Neural progenitor cell (in vitro differentiated cells): ENCODE data around the gene ZNF197.

ENCODE experiments used
- EZH2 ChIP-seq: fragments of 200-600 bp; sonication (generic); IDR thresholded peaks from 2 replicates; pipeline ENCODE4 v1.6.1; 2017; ENCODE audit warnings: antibody characterized with exemption, mild to moderate bottlenecking, moderate library complexity
- TF ChIP-seq, protein P1 (sequence below): fragments of 200-600 bp; sonication (generic); IDR thresholded peaks from 2 replicates; pipeline ENCODE4 v1.5.1; 2017; ENCODE audit warnings: antibody characterized with exemption, mild to moderate bottlenecking

DNA sequence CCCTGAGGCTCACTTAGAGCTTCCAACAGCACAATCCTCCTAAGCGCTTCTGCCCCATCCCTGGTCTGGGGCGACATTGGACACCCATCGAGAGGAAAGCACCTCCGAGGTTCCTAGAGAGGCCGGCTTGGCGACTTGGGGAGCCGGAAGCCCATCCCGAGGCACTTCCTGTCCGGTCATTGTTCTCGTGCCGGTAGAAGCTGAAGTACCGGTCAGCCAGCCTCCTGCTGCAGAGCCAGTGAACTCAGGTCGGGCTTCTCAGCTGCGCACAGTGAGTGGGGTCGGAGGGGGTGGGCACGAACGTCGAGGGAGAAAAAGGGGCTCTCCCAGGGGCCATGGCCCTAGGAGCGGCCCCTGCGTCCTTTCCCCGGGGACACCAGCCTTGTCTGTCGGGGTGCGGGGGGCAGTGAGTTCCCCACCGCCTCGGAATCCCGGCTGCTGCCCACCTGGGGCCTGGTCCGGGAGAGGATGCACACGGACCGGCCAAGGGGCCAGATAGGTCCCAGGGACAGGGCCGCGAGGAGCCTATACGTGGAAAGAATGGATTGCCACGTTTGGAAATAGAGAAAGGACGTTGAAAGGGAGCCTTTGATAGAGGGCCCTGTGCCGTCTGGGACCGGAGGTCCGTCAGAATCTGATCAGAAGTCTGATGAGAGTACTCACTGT, 23.9 kb downstream of the ZNF197 start, which contains the start of gene ZNF35:
- TF ChIP-seq, protein P1, sequence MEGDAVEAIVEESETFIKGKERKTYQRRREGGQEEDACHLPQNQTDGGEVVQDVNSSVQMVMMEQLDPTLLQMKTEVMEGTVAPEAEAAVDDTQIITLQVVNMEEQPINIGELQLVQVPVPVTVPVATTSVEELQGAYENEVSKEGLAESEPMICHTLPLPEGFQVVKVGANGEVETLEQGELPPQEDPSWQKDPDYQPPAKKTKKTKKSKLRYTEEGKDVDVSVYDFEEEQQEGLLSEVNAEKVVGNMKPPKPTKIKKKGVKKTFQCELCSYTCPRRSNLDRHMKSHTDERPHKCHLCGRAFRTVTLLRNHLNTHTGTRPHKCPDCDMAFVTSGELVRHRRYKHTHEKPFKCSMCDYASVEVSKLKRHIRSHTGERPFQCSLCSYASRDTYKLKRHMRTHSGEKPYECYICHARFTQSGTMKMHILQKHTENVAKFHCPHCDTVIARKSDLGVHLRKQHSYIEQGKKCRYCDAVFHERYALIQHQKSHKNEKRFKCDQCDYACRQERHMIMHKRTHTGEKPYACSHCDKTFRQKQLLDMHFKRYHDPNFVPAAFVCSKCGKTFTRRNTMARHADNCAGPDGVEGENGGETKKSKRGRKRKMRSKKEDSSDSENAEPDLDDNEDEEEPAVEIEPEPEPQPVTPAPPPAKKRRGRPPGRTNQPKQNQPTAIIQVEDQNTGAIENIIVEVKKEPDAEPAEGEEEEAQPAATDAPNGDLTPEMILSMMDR: no peak
- peak; percentile 55 for TF ChIP-seq EZH2
